ENCODE results near the gene EFNA2. TPM values are rescaled to one million over a fixed set of nuclear protein-coding genes. Genes with fewer than 3 reads are reported as not detected.

EFNA2 gene
- total RNA-seq, 4 donors from 2014 or later: not detected

- Histone ChIP-seq H3K27ac (peak overlapping the region; percentile 83 to 99 (median 93)), H3K4me1 (peaks cover 53 to 55% of the 10 kb centered on the region in 2 donors), H3K36me3 (peaks cover 0 to 3% of the 10 kb centered on the region in 2 donors), H3K9me3 (no peaks in the 10 kb centered on the region), H3K27me3 (no peaks in the 10 kb centered on the region), H3K4me3 (no peak overlapping the region)
- no peak for ATAC-seq
- intact Hi-C loops (cut with DNase I; ENCODE audit: low total_unique reads) (no loop called here), in situ Hi-C loops (cut with MboI; ENCODE audit: low sequenced_read_pairs in 4 of 4) (no loop called here)
- DNase-seq: no peak
- TF ChIP-seq CTCF (IDR thresholded peaks at IDR 0.05 in 4 of 5, conservative IDR thresholded peaks at IDR 0.05 in 1 of 5) (no peak), POLR2A (IDR thresholded peaks at IDR 0.05) (no peak)
Observed at GRCh38 chr19:1262623-1263123, 23.0 kb upstream of the EFNA2 start.

DNA sequence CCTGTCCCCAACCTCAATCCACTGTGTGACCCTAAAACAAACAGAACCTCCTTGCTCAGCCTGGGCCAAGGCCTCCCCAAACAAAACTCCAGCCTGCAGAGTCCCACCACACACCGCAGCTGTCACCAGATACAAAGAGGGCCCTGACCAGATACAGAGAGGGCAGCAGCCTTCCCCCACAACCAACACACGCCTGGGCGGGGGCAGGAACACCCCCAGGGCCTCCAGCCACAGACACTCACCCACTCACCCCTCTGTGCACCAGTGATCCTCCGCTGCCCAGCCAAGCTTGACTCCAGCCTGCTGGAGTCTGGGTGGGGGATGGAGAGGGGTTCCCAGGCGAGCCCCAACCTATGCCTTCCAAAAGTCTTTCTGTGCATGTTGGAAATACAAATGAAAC, 22.5 kb upstream of the EFNA2 start:
- no peak overlapping the region for H3K4me3 ChIP-seq
- no peaks in the 10 kb centered on the region for H3K27me3 ChIP-seq
- no peaks in the 10 kb centered on the region for H3K9me3 ChIP-seq
- peak overlapping the region; percentile 83 to 99 (median 93) for H3K27ac ChIP-seq
- H3K36me3 ChIP-seq: no peaks in the 10 kb centered on the region
- intact Hi-C loops (cut with DNase I; ENCODE audit: low total_unique reads) (no loop called here), in situ Hi-C loops (cut with MboI; ENCODE audit: low sequenced_read_pairs in 4 of 4) (no loop called here)
- no peak for TF ChIP-seq POLR2A (IDR thresholded peaks at IDR 0.05)
- no peak for TF ChIP-seq CTCF (IDR thresholded peaks at IDR 0.05 in 4 of 5, conservative IDR thresholded peaks at IDR 0.05 in 1 of 5)
- H3K4me1 ChIP-seq: peaks cover 53 to 60% of the 10 kb centered on the region in 2 donors
- no peak for ATAC-seq
- no peak for DNase-seq

- Histone ChIP-seq H3K27ac (peak overlapping the region; percentile 92 to 99 (median 98)), H3K36me3 (no peaks in the 10 kb centered on the region), H3K4me1 (peaks cover 53 to 56% of the 10 kb centered on the region in 2 donors), H3K9me3 (no peaks in the 10 kb centered on the region), H3K4me3 (no peak overlapping the region), H3K27me3 (no peaks in the 10 kb centered on the region)
- no peak for ATAC-seq
- in situ Hi-C loops (cut with MboI; ENCODE audit: low sequenced_read_pairs in 4 of 4): no loop called here
- intact Hi-C loops (cut with DNase I; ENCODE audit: low total_unique reads): no loop called here
- TF ChIP-seq POLR2A (IDR thresholded peaks at IDR 0.05): no peak
- no peak for TF ChIP-seq CTCF (IDR thresholded peaks at IDR 0.05 in 4 of 5, conservative IDR thresholded peaks at IDR 0.05 in 1 of 5)
- DNase-seq: peak in 1 of 2 donors; percentile 77
Observed at GRCh38 chr19:1264801-1265614, 20.7 kb upstream of the EFNA2 start.

DNA sequence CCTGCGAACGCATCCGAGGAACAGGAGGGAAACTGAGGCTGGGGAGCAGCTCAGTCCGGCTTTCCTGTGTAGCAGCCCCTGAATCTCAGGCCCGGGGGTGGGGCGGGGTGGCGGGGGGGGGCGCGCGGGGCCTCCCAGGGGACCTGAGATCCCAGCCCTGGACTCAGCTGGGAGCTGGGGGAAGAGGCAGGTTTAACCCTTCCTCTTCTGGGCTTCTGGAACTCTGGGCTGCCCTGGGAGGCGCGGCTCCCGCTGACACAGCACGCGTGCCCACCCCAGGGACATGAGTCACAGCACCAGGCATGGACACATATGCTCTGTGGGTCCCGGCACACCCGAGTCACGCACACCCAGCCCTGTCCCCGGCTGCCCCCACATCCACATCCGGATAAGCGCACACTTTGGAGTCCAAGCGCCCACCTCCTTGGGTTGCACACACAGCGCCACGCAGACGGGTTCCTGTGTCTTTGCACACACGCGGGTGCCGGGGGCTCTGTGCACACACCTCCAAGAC, 20.0 kb upstream of the EFNA2 start:
- ATAC-seq (no peak), DNase-seq (peak in 1 of 2 donors; percentile 81)
- Histone ChIP-seq H3K27me3 (no peaks in the 10 kb centered on the region), H3K4me3 (peak overlapping the region; percentile 37 to 86 (median 60)), H3K4me1 (peaks cover 50 to 56% of the 10 kb centered on the region in 2 donors), H3K36me3 (no peaks in the 10 kb centered on the region), H3K9me3 (no peaks in the 10 kb centered on the region), H3K27ac (peak overlapping the region; percentile 92 to 99 (median 98))
- in situ Hi-C loops (cut with MboI; ENCODE audit: low sequenced_read_pairs in 4 of 4) (no loop called here), intact Hi-C loops (cut with DNase I; ENCODE audit: low total_unique reads) (loop anchor here (1.0 to 2.0 kb wide), 2 partner anchors 12 to 51 kb away; no protein-coding TSS in a partner anchor)
- no peak for TF ChIP-seq CTCF (IDR thresholded peaks at IDR 0.05 in 4 of 5, conservative IDR thresholded peaks at IDR 0.05 in 1 of 5)
- no peak for TF ChIP-seq POLR2A (IDR thresholded peaks at IDR 0.05)

Data from gastrocnemius medialis (tissue), 4 donors.